ENCODE data around the gene PRDM16. TPM values are rescaled to one million over a fixed set of nuclear protein-coding genes. Genes with fewer than 3 reads are reported as not detected.

The PRDM16 gene
- total and polyA plus RNA-seq, 2 experiments from 2014 or later, result 0.14 to 0.16 TPM

- H3K9me2 ChIP-seq (ENCODE audit: insufficient read depth), result no peaks in the 10 kb centered on the region
- no peaks in the 10 kb centered on the region for H3K79me2 ChIP-seq (replicated peaks; ENCODE audit: insufficient read depth)
- peaks cover 9% of the 10 kb centered on the region for H3K27me3 Mint-ChIP-seq (ENCODE audit: insufficient read depth, low read depth, poor library complexity)
- no peak overlapping the region for H3K27ac Mint-ChIP-seq
- no peaks in the 10 kb centered on the region for H4K20me1 ChIP-seq (replicated peaks; ENCODE audit: insufficient read depth)
- TF ChIP-seq EZH2phosphoT487 (IDR thresholded peaks at IDR 0.05; ENCODE audit: unreplicated experiment) (no peak), ZNF331 (CRISPR knock-in tag; IDR thresholded peaks at IDR 0.05; ENCODE audit: low read depth) (no peak), STAT1 (IDR thresholded peaks at IDR 0.05; ENCODE audit: unreplicated experiment) (no peak), REST (IDR thresholded peaks at IDR 0.05; ENCODE audit: unreplicated experiment) (no peak), NANOG (IDR thresholded peaks at IDR 0.05; ENCODE audit: borderline replicate concordance) (no peak), POLR2AphosphoS5 (IDR thresholded peaks at IDR 0.05; ENCODE audit: low read depth) (no peak), EZH2 (IDR thresholded peaks at IDR 0.05; ENCODE audit: low read depth, unreplicated experiment) (no peak), ZNF114 (CRISPR knock-in tag; IDR thresholded peaks at IDR 0.05) (no peak), ETS1 (IDR thresholded peaks at IDR 0.05) (no peak), CREB1 (CRISPR knock-in tag; IDR thresholded peaks at IDR 0.05; ENCODE audit: low read depth) (no peak), JUNB (IDR thresholded peaks at IDR 0.05; ENCODE audit: unreplicated experiment) (no peak)
- TF ChIP-seq, protein P1, sequence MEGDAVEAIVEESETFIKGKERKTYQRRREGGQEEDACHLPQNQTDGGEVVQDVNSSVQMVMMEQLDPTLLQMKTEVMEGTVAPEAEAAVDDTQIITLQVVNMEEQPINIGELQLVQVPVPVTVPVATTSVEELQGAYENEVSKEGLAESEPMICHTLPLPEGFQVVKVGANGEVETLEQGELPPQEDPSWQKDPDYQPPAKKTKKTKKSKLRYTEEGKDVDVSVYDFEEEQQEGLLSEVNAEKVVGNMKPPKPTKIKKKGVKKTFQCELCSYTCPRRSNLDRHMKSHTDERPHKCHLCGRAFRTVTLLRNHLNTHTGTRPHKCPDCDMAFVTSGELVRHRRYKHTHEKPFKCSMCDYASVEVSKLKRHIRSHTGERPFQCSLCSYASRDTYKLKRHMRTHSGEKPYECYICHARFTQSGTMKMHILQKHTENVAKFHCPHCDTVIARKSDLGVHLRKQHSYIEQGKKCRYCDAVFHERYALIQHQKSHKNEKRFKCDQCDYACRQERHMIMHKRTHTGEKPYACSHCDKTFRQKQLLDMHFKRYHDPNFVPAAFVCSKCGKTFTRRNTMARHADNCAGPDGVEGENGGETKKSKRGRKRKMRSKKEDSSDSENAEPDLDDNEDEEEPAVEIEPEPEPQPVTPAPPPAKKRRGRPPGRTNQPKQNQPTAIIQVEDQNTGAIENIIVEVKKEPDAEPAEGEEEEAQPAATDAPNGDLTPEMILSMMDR (conservative IDR thresholded peaks at IDR 0.05; ENCODE audit: low read depth in 2 of 2), result no peak
- TF ChIP-seq, protein P2, sequence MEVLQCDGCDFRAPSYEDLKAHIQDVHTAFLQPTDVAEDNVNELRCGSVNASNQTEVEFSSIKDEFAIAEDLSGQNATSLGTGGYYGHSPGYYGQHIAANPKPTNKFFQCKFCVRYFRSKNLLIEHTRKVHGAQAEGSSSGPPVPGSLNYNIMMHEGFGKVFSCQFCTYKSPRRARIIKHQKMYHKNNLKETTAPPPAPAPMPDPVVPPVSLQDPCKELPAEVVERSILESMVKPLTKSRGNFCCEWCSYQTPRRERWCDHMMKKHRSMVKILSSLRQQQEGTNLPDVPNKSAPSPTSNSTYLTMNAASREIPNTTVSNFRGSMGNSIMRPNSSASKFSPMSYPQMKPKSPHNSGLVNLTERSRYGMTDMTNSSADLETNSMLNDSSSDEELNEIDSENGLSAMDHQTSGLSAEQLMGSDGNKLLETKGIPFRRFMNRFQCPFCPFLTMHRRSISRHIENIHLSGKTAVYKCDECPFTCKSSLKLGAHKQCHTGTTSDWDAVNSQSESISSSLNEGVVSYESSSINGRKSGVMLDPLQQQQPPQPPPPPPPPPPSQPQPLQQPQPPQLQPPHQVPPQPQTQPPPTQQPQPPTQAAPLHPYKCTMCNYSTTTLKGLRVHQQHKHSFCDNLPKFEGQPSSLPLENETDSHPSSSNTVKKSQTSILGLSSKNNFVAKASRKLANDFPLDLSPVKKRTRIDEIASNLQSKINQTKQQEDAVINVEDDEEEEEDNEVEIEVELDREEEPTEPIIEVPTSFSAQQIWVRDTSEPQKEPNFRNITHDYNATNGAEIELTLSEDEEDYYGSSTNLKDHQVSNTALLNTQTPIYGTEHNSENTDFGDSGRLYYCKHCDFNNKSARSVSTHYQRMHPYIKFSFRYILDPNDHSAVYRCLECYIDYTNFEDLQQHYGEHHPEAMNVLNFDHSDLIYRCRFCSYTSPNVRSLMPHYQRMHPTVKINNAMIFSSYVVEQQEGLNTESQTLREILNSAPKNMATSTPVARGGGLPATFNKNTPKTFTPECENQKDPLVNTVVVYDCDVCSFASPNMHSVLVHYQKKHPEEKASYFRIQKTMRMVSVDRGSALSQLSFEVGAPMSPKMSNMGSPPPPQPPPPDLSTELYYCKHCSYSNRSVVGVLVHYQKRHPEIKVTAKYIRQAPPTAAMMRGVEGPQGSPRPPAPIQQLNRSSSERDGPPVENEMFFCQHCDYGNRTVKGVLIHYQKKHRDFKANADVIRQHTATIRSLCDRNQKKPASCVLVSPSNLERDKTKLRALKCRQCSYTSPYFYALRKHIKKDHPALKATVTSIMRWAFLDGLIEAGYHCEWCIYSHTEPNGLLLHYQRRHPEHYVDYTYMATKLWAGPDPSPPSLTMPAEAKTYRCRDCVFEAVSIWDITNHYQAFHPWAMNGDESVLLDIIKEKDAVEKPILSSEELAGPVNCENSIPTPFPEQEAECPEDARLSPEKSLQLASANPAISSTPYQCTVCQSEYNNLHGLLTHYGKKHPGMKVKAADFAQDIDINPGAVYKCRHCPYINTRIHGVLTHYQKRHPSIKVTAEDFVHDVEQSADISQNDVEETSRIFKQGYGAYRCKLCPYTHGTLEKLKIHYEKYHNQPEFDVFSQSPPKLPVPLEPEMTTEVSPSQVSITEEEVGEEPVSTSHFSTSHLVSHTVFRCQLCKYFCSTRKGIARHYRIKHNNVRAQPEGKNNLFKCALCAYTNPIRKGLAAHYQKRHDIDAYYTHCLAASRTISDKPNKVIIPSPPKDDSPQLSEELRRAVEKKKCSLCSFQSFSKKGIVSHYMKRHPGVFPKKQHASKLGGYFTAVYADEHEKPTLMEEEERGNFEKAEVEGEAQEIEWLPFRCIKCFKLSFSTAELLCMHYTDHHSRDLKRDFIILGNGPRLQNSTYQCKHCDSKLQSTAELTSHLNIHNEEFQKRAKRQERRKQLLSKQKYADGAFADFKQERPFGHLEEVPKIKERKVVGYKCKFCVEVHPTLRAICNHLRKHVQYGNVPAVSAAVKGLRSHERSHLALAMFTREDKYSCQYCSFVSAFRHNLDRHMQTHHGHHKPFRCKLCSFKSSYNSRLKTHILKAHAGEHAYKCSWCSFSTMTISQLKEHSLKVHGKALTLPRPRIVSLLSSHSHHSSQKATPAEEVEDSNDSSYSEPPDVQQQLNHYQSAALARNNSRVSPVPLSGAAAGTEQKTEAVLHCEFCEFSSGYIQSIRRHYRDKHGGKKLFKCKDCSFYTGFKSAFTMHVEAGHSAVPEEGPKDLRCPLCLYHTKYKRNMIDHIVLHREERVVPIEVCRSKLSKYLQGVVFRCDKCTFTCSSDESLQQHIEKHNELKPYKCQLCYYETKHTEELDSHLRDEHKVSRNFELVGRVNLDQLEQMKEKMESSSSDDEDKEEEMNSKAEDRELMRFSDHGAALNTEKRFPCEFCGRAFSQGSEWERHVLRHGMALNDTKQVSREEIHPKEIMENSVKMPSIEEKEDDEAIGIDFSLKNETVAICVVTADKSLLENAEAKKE (CRISPR knock-in tag; IDR thresholded peaks at IDR 0.05), result no peak
- H3K4me3 Mint-ChIP-seq, result no peak overlapping the region
- H3K4me3 ChIP-seq, result no peak overlapping the region
- no peaks in the 10 kb centered on the region for H3K36me3 ChIP-seq (ENCODE audit: insufficient read depth)
- ATAC-seq, result no peak
- H3K27me3 ChIP-seq (ENCODE audit: insufficient read depth), result no peaks in the 10 kb centered on the region
- no peaks in the 10 kb centered on the region for H3F3A ChIP-seq (replicated peaks; ENCODE audit: low read depth)
- no peaks in the 10 kb centered on the region for H3K36me3 Mint-ChIP-seq (ENCODE audit: low read depth)
- no peaks in the 10 kb centered on the region for H3K9me3 Mint-ChIP-seq
- H2AFZ ChIP-seq, result no peak overlapping the region
- no peak overlapping the region for H3K27ac ChIP-seq (ENCODE audit: low read depth)
- peaks cover 4% of the 10 kb centered on the region; the same call in 2 of the 3 replicates for H3K4me1 Mint-ChIP-seq
- DNase-seq (ENCODE audit: low spot score), result no peak
- no peaks in the 10 kb centered on the region for H3K4me1 ChIP-seq (ENCODE audit: insufficient read depth)
- H3K4me2 ChIP-seq, result no peak overlapping the region
Observed at GRCh38 chr1:3233551-3233950, 164.5 kb downstream of the PRDM16 start.

Measured in GM23338 (cell line).